NB4 (cell line): ENCODE results near the gene MEGF6.

Experiments used
- CTCF ChIP-seq: IDR thresholded peaks from one replicate; pipeline ENCODE4 v1.5.1; 2012; ENCODE audit warnings: low read depth, low read length
- POLR2A ChIP-seq: IDR thresholded peaks from 2 replicates; pipeline ENCODE4 v1.6.1; 2011; ENCODE audit warnings: mild to moderate bottlenecking; ENCODE audit not compliant: insufficient read length; ENCODE audit errors: extremely low read depth

GRCh38 chr1:3456449-3456963 lies 154.8 kb downstream of the MEGF6 start:
- TF ChIP-seq CTCF: no peak
- TF ChIP-seq POLR2A: no peak
